Loucy (cell line): ENCODE data around the gene PPP2R5E.

Experiments
- H2AFZ ChIP-seq: fragments of 200-600 bp; sonication (generic); 2 replicates; pipeline ENCODE4 v1.6.0; 2016; ENCODE audit warnings: antibody characterized with exemption, mild to moderate bottlenecking, low read length, moderate library complexity
- H3F3A ChIP-seq: fragments of 200-600 bp; 2 replicates; pipeline ENCODE4 v1.6.0; 2016; ENCODE audit warnings: antibody characterized with exemption, low read depth, mild to moderate bottlenecking
- H3K27me3 ChIP-seq: fragments of 200-600 bp; sonication (generic); 2 replicates; pipeline ENCODE4 v1.6.1; 2014; ENCODE audit warnings: low read length, mild to moderate bottlenecking; ENCODE audit not compliant: insufficient read depth, poor library complexity, severe bottlenecking
- H3K36me3 ChIP-seq: fragments of 200-600 bp; sonication (generic); 2 replicates; pipeline ENCODE4 v1.6.1; 2016; ENCODE audit warnings: low read length; ENCODE audit not compliant: insufficient read depth
- H3K4me1 ChIP-seq: fragments of 200-600 bp; sonication (generic); 2 replicates; pipeline ENCODE4 v1.5.1; 2014; ENCODE audit warnings: low read length, mild to moderate bottlenecking; ENCODE audit not compliant: insufficient read depth, poor library complexity, severe bottlenecking
- H3K4me2 ChIP-seq: fragments of 200-600 bp; sonication (generic); 2 replicates; pipeline ENCODE4 v1.6.0; 2014; ENCODE audit warnings: antibody characterized with exemption, low read length, low read depth, mild to moderate bottlenecking; ENCODE audit not compliant: poor library complexity, severe bottlenecking
- H3K4me3 ChIP-seq: fragments of 200-600 bp; sonication (generic); 2 replicates; pipeline ENCODE4 v1.5.1; 2014; ENCODE audit warnings: low read length, mild to moderate bottlenecking, mixed read lengths; ENCODE audit not compliant: poor library complexity, severe bottlenecking
- H3K79me2 ChIP-seq: fragments of 200-600 bp; sonication (generic); 2 replicates; pipeline ENCODE4 v1.6.1; 2014; ENCODE audit warnings: low read length; ENCODE audit not compliant: insufficient read depth
- H3K9ac ChIP-seq: fragments of 200-600 bp; sonication (generic); 2 replicates; pipeline ENCODE4 v1.6.0; 2014; ENCODE audit warnings: mild to moderate bottlenecking, low read depth, low read length, moderate library complexity; ENCODE audit not compliant: poor library complexity, severe bottlenecking
- H3K9me2 ChIP-seq: fragments of 200-600 bp; sonication (generic); replicated peaks from 2 replicates; pipeline ENCODE4 v1.6.1; 2016; ENCODE audit warnings: low read depth, low read length, mixed read lengths
- H3K9me3 ChIP-seq: fragments of 200-600 bp; sonication (generic); 2 replicates; pipeline ENCODE4 v1.6.1; 2014; ENCODE audit warnings: mild to moderate bottlenecking, antibody characterized with exemption, low read length, low read depth; ENCODE audit not compliant: insufficient read depth
- H4K20me1 ChIP-seq: fragments of 200-600 bp; sonication (generic); 2 replicates; pipeline ENCODE4 v1.6.0; 2014; ENCODE audit warnings: antibody characterized with exemption, low read length, mild to moderate bottlenecking; ENCODE audit not compliant: insufficient read depth, poor library complexity, severe bottlenecking
- EZH2phosphoT487 ChIP-seq: fragments of 200-600 bp; IDR thresholded peaks from 2 replicates; pipeline ENCODE4 v1.6.1; 2018; ENCODE audit warnings: antibody characterized with exemption, mild to moderate bottlenecking, moderate library complexity, borderline replicate concordance
- TF ChIP-seq, protein P1 (sequence below): fragments of 200-600 bp; sonication (generic); conservative IDR thresholded peaks from 2 replicates; pipeline ENCODE4 v1.5.1; 2014; ENCODE audit warnings: mild to moderate bottlenecking, antibody characterized with exemption, low read length

The PPP2R5E gene

DNA sequence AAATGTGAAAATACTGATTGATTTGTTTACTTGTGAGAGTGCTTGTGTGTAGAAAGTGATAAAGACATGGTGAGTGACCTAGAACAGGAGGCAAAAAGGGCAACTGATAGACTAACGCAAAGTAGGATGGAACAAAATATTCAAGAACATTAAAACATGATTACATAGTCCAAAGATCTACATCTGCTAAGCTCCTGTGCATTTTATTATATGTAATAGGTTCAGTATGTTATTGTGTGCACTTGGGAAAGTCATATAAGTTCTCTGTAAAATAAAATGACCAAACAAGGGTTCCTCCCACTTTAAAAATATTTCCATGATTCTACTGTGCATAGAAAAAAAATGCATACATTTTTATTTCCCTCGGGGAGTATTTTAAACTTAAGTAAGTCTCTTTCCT lies 150.2 kb downstream of the PPP2R5E start:
- TF ChIP-seq, protein P1, sequence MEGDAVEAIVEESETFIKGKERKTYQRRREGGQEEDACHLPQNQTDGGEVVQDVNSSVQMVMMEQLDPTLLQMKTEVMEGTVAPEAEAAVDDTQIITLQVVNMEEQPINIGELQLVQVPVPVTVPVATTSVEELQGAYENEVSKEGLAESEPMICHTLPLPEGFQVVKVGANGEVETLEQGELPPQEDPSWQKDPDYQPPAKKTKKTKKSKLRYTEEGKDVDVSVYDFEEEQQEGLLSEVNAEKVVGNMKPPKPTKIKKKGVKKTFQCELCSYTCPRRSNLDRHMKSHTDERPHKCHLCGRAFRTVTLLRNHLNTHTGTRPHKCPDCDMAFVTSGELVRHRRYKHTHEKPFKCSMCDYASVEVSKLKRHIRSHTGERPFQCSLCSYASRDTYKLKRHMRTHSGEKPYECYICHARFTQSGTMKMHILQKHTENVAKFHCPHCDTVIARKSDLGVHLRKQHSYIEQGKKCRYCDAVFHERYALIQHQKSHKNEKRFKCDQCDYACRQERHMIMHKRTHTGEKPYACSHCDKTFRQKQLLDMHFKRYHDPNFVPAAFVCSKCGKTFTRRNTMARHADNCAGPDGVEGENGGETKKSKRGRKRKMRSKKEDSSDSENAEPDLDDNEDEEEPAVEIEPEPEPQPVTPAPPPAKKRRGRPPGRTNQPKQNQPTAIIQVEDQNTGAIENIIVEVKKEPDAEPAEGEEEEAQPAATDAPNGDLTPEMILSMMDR = no peak
- TF ChIP-seq EZH2phosphoT487 = no peak
- Histone ChIP-seq H3K36me3 (peaks cover 62% of the 10 kb centered on the region; the same call in 1 of the 2 replicates), H3F3A (no peaks in the 10 kb centered on the region), H3K9ac (no peak overlapping the region), H3K4me2 (no peak overlapping the region), H3K4me1 (no peaks in the 10 kb centered on the region), H3K9me3 (no peaks in the 10 kb centered on the region), H3K9me2 (no peaks in the 10 kb centered on the region), H3K4me3 (no peak overlapping the region), H4K20me1 (no peaks in the 10 kb centered on the region), H3K27me3 (no peaks in the 10 kb centered on the region), H3K79me2 (peaks cover 2% of the 10 kb centered on the region; the same call in 1 of the 2 replicates), H2AFZ (no peak overlapping the region)

DNA sequence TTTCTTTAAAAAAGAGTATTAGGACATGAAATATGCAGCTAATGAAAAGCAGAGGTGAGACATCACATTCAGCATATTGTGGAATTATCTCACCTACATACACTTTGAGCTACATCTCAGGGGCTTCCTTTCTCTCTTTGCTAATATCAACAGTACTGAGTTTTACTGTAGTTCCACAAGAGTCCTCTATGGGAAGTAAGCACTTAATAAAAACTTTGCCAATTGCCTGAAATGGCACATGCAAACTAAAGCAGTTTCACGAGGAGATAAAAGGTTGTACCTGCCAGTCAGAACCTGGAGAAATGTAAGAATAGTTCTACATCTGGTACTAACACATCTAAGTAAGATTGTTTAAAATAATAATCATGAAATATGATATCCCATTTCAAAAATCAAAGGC lies 150.9 kb downstream of the PPP2R5E start:
- Histone ChIP-seq H4K20me1 (no peaks in the 10 kb centered on the region), H3K27me3 (no peaks in the 10 kb centered on the region), H3K9me2 (no peaks in the 10 kb centered on the region), H3K4me1 (no peaks in the 10 kb centered on the region), H3K4me3 (no peak overlapping the region), H3K9ac (no peak overlapping the region), H3F3A (no peaks in the 10 kb centered on the region), H3K9me3 (no peaks in the 10 kb centered on the region), H3K4me2 (no peak overlapping the region), H2AFZ (no peak overlapping the region), H3K79me2 (no peaks in the 10 kb centered on the region), H3K36me3 (peaks cover 70% of the 10 kb centered on the region; the same call in 1 of the 2 replicates)
- TF ChIP-seq, protein P1 = peak; percentile 16; the same call in 1 of the 2 replicates
- TF ChIP-seq EZH2phosphoT487 = no peak

GRCh38 chr14:63388766-63389431 lies 154.3 kb downstream of the PPP2R5E start:
- H3K79me2 ChIP-seq = no peaks in the 10 kb centered on the region
- TF ChIP-seq EZH2phosphoT487 = no peak
- TF ChIP-seq, protein P1 = peak; percentile 94
- no peaks in the 10 kb centered on the region for H3K9me3 ChIP-seq
- H2AFZ ChIP-seq = no peak overlapping the region
- no peaks in the 10 kb centered on the region for H3K27me3 ChIP-seq
- H3K9me2 ChIP-seq = no peaks in the 10 kb centered on the region
- no peaks in the 10 kb centered on the region for H4K20me1 ChIP-seq
- H3K4me3 ChIP-seq = no peak overlapping the region
- H3K9ac ChIP-seq = no peak overlapping the region
- no peaks in the 10 kb centered on the region for H3F3A ChIP-seq
- peaks cover 3% of the 10 kb centered on the region for H3K4me1 ChIP-seq
- no peak overlapping the region for H3K4me2 ChIP-seq
- peaks cover 78% of the 10 kb centered on the region; the same call in 1 of the 2 replicates for H3K36me3 ChIP-seq
